Endothelial cell of umbilical vein (primary cell): ENCODE data around the gene KIAA0825. TPM values are rescaled to one million over a fixed set of nuclear protein-coding genes. Genes with fewer than 3 reads are reported as not detected.

Experiments
- BruUV-seq: library from RNA; stranded (reverse); fragments of 400-500 nt; replicated peaks from 2 replicates; lab custom pipeline; 2021; lab: Mats Ljungman, UMichigan
- CTCF ChIA-PET: fragments of 300-600, 350-600 bp; sonication (Branson Sonifier 250); formaldehyde crosslinking; loops from one replicate; lab custom pipeline; 2021; ENCODE audit warnings: antibody characterized with exemption, inconsistent platforms; lab: Charles Lee
- POLR2A ChIA-PET: fragments of 300-600, 350-600 bp; sonication (Branson Sonifier 250); formaldehyde crosslinking; loops from one replicate; lab custom pipeline; 2021; ENCODE audit warnings: antibody characterized with exemption, inconsistent platforms; lab: Charles Lee
- DNase-seq: peaks from one replicate; pipeline ENCODE4 v3.0.0-alpha.2; 2011; ENCODE audit warnings: low read depth, low spot score
- FAIRE-seq: peaks from 2 replicates; lab custom pipeline; 2011; peaks lifted over from hg19 to GRCh38; lab: Jason Lieb, UNC
- H2AFZ ChIP-seq: 2 replicates; pipeline ENCODE4 v1.6.0; 2012; ENCODE audit warnings: low read depth, low read length, control low read depth, inconsistent platforms
- H3K27ac ChIP-seq: 2 replicates; pipeline ENCODE4 v1.5.1; 2011; ENCODE audit warnings: low read depth, mild to moderate bottlenecking, control low read depth, low read length, moderate library complexity; ENCODE audit not compliant: insufficient read depth
- H3K27me3 ChIP-seq, 2 experiments: 2 replicates each; pipeline versions ENCODE4 v1.6.0 to v1.6.1; 2011; ENCODE audit warnings: low read length in 2 of 2, mixed read lengths in 1 of 2; ENCODE audit not compliant: control insufficient read depth in 2 of 2, insufficient read depth in 2 of 2
- H3K36me3 ChIP-seq, 2 experiments: 2 replicates in 1 of 2; 3 replicates in 1 of 2; pipeline ENCODE4 v1.5.1; 2011; ENCODE audit warnings: low read length in 2 of 2, mild to moderate bottlenecking in 1 of 2, moderate library complexity in 1 of 2; ENCODE audit not compliant: control insufficient read depth in 2 of 2, insufficient read depth in 2 of 2; ENCODE audit errors: extremely low read depth in 1 of 2
- H3K4me1 ChIP-seq: 3 replicates; pipeline ENCODE4 v1.5.1; 2011; ENCODE audit warnings: mild to moderate bottlenecking, low read length; ENCODE audit not compliant: control insufficient read depth, insufficient read depth; ENCODE audit errors: extremely low read depth
- H3K4me2 ChIP-seq: 2 replicates; pipeline ENCODE4 v1.6.1; 2011; ENCODE audit warnings: low read length, control low read depth, mixed read lengths; ENCODE audit not compliant: insufficient read depth
- H3K4me3 ChIP-seq, 3 experiments: fragments of 200-600 bp in 1 of 3; sonication (generic), shearing (Covaris generic) in 1 of 3; replicated peaks in 1 of 3; 2 replicates each; pipeline ENCODE4 v1.5.1; 2011 to 2016; ENCODE audit warnings: control low read depth in 3 of 3, low read length in 3 of 3, mild to moderate bottlenecking in 2 of 3, inconsistent platforms in 1 of 3, low read depth in 1 of 3, moderate library complexity in 1 of 3; ENCODE audit not compliant: insufficient read depth in 1 of 3
- H3K79me2 ChIP-seq: 2 replicates; pipeline ENCODE4 v1.6.0; 2012; ENCODE audit warnings: low read length, inconsistent platforms; ENCODE audit not compliant: control insufficient read depth, insufficient read depth
- H3K9ac ChIP-seq: replicated peaks from 2 replicates; pipeline ENCODE3; 2011; ENCODE audit warnings: low read length, control low read depth; ENCODE audit not compliant: insufficient read depth; ENCODE audit errors: extremely low read depth
- H3K9me1 ChIP-seq: replicated peaks from 3 replicates; pipeline ENCODE4 v1.6.0; 2011; ENCODE audit warnings: mild to moderate bottlenecking, low read length; ENCODE audit not compliant: control insufficient read depth, insufficient read depth; ENCODE audit errors: extremely low read depth
- H3K9me3 ChIP-seq: replicated peaks from 2 replicates; pipeline ENCODE4 v1.5.1; 2012; ENCODE audit warnings: low read length, inconsistent platforms; ENCODE audit not compliant: control insufficient read depth, insufficient read depth
- H4K20me1 ChIP-seq: replicated peaks from 2 replicates; pipeline ENCODE3; 2011; ENCODE audit warnings: mild to moderate bottlenecking, low read length; ENCODE audit not compliant: control insufficient read depth, insufficient read depth; ENCODE audit errors: extremely low read depth
- CTCF ChIP-seq, 2 donors: IDR thresholded peaks; 1 replicate in 1 of 2; 2 replicates in 1 of 2; pipeline ENCODE4 v1.5.1; 2011; ENCODE audit warnings: low read length in 2 of 2, mild to moderate bottlenecking in 2 of 2, moderate library complexity in 2 of 2, control low read depth in 1 of 2, inconsistent platforms in 1 of 2, low read depth in 1 of 2; ENCODE audit not compliant: insufficient read depth in 1 of 2; ENCODE audit errors: extremely low read depth in 1 of 2
- EZH2 ChIP-seq: IDR thresholded peaks from 2 replicates; pipeline ENCODE4 v1.6.1; 2012; ENCODE audit warnings: borderline replicate concordance, low read depth, mild to moderate bottlenecking, moderate library complexity, low read length, inconsistent platforms; ENCODE audit not compliant: severe bottlenecking
- FOS ChIP-seq: IDR thresholded peaks from 2 replicates; pipeline ENCODE4 v1.6.1; 2011; ENCODE audit warnings: mild to moderate bottlenecking, low read length, moderate library complexity, borderline replicate concordance; ENCODE audit not compliant: insufficient read depth
- GATA2 ChIP-seq: IDR thresholded peaks from 2 replicates; pipeline ENCODE4 v1.7.0; 2011; ENCODE audit warnings: low read depth, mild to moderate bottlenecking, moderate library complexity, mixed read lengths, low read length; ENCODE audit not compliant: insufficient read length, insufficient read depth
- JUN ChIP-seq: IDR thresholded peaks from 2 replicates; pipeline ENCODE4 v1.6.1; 2011; ENCODE audit warnings: borderline replicate concordance, low read depth; ENCODE audit not compliant: insufficient read length, insufficient read depth
- MAX ChIP-seq: IDR thresholded peaks from 2 replicates; pipeline ENCODE4 v1.6.1; 2011; ENCODE audit not compliant: insufficient read depth, insufficient read length
- MYC ChIP-seq: IDR thresholded peaks from one replicate; pipeline ENCODE4 v1.6.1; 2011; ENCODE audit warnings: mild to moderate bottlenecking, low read depth, low read length
- POLR2A ChIP-seq: IDR thresholded peaks from 2 replicates; pipeline ENCODE4 v1.6.1; 2012; ENCODE audit warnings: low read depth, mild to moderate bottlenecking, control low read depth, low read length
- POLR2AphosphoS5 ChIP-seq: IDR thresholded peaks from 2 replicates; pipeline ENCODE4 v1.6.1; 2012; ENCODE audit warnings: low read depth, mild to moderate bottlenecking, control low read depth, low read length, moderate library complexity; ENCODE audit not compliant: insufficient read depth
- dilution Hi-C: fragments of 300-500 bp; cut with MboI; formaldehyde crosslinking; loops from one replicate; pipeline ENCODE4 v1.15.0; 2019; ENCODE audit warnings: low sequenced_read_pairs; ENCODE audit not compliant: extremely low pct_ligation_motif_present
- intact Hi-C: fragments of 100-400 bp; cut with micrococcal nuclease; formaldehyde crosslinking; loops from one replicate; pipeline ENCODE4 v1.10.0; 2022
- polyA plus RNA-seq, 4 experiments: library from polyadenylated mRNA; depleted of rRNA in 3 of 4; stranded (reverse) in 3 of 4; unstranded in 1 of 4; fragments of >200 nt; gene quantifications; 2 replicates each; pipeline versions ENCODE4 v1.2.1 to v1.2.3, GENCODE V29; 2011 to 2012; ENCODE audit warnings: missing spikeins in 1 of 4
- total RNA-seq: library from RNA; stranded (reverse); gene quantifications from 2 replicates; pipeline ENCODE4 v1.2.3, GENCODE V29; 2021

The KIAA0825 gene
- total and polyA plus RNA-seq, 2 donors (not counting 3 experiments of a cell fraction or from before 2014, with no cell fraction given): 0.15 to 1.1 TPM

GRCh38 chr5:94459915-94460314 lies 158.5 kb downstream of the KIAA0825 start:
- ChIA-PET CTCF (no interaction called here), POLR2A (no interaction called here)
- Histone ChIP-seq H3K4me2 (no peak overlapping the region), H3K36me3 (no peaks in the 10 kb centered on the region), H3K9ac (no peak overlapping the region), H3K9me1 (no peaks in the 10 kb centered on the region), H3K79me2 (no peaks in the 10 kb centered on the region), H4K20me1 (no peaks in the 10 kb centered on the region), H3K27ac (no peak overlapping the region), H3K9me3 (no peaks in the 10 kb centered on the region), H3K4me1 (no peaks in the 10 kb centered on the region), H2AFZ (no peak overlapping the region), H3K4me3 (no peak overlapping the region), H3K27me3 (no peaks in the 10 kb centered on the region)
- no TSS peak for BruUV-seq
- DNase-seq (no peak), FAIRE-seq (no peak)
- intact Hi-C loops (no loop called here), dilution Hi-C loops (no loop called here)
- TF ChIP-seq GATA2: no peak
- no peak for TF ChIP-seq CTCF (IDR thresholded peaks at IDR 0.05; ENCODE audit: extremely low read depth in 1 of 2, insufficient read depth in 1 of 2, low read depth in 1 of 2, low read length in 2 of 2)
- TF ChIP-seq POLR2AphosphoS5: no peak
- TF ChIP-seq JUN: no peak
- TF ChIP-seq MYC: no peak
- no peak for TF ChIP-seq MAX
- no peak for TF ChIP-seq POLR2A
- TF ChIP-seq EZH2: no peak
- no peak for TF ChIP-seq FOS
